ENCODE measurements around the gene ZNF565.
"Not testable (repeated sequence)": the region's sequence is repeated elsewhere in the genome, so short reads cannot be mapped to it uniquely, and the experiment has no call there.

Gene ZNF565

GRCh38 chr19:36210497-36210896, 4.0 kb downstream of the ZNF565 start:
- no peak for DNase-seq

GRCh38 chr19:36209372-36209771, 5.1 kb downstream of the ZNF565 start:
- DNase-seq = no peak

DNA sequence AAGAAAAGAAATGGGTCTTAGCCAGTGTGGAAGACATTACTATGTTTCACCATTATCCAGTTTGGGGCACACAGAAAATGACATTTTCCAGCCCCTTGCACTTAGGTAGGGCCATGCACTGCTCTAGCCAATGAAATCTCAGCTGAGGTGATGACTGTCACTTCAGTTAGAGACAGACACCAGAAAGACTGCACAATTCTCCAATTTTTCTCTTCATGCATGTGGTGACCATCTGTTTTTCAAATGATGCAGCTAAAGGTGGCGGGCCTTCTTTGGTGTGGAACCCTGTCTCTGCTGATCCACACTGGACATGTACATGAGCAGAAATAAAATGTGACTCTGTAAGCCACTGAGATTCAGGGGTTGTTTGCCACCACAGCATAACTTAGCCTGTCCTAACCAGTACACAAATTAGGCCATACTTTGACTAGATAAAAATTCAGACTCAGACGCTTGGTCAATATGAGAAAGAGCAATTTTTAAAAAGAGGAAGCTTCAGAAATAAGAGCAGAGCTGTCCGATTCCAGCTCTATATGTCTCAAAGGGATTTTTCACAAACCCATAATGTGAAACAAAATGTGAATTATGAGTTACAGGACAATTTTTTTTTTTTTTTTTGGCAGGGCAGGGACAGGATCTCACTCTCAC, 6.7 kb downstream of the ZNF565 start:
- no peak for DNase-seq

DNA sequence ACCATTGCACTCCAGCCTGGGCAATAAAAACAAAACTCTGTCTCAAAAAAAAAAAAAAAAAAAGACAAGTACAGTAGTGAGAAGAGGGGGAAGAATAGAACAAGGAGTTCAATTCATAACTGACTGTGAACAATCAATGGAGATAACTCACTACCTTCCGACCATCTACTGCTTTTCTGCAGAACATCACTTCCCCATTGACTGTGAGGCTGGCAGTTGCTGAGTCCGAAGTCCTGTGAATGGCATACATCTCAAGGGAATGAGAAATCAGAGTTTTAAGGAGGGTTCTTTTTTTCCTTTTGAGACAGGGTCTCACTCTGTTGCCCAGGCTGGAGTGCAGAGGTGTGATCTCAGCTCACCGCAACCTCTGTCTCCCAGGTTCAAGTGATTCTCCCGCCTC, 11.2 kb downstream of the ZNF565 start:
- DNase-seq = no peak

DNA sequence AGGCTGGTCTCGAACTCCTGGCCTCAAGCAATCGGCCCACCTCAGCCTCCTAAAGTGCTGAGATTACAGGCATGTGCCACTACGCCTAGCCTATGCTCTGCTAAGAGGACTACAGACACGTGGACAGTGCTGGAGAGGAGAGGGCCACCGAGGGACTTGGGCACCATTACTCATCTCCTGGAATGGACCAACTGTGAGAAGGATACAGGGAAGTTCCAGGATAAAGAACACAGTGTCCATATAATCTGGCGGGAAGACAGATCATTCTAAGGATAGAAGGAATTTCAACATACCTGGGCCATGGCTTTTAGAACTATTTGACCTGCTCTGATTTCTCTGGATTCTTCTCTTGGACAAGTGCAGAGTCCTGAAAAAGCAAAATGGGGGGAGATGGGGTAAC, 12.8 kb downstream of the ZNF565 start:
- DNase-seq = no peak

- DNase-seq = no peak
Measured at GRCh38 chr19:36198119-36198518, 16.3 kb downstream of the ZNF565 start.

- DNase-seq = no peak
Measured at GRCh38 chr19:36196249-36196648, 18.2 kb downstream of the ZNF565 start.

DNA sequence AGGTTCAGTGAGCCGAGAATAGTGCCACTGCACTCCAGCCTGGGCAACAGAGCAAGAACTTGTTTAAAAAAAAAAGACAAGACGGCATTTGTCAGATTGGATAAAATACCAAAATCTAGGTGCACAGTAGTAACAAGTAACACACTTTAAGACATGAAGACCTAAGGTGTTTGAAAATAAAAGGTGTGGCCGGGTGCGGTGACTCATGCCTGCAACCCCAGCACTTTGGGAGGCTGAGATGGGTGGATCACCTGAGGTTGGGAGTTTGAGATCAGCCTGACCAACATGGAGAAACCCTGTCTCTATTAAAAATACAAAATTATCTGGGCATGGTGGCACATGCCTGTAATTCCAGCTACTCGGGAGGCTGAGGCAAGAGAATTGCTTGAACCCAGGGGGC, 27.7 kb downstream of the ZNF565 start:
- DNase-seq = not testable (repeated sequence)

DNA sequence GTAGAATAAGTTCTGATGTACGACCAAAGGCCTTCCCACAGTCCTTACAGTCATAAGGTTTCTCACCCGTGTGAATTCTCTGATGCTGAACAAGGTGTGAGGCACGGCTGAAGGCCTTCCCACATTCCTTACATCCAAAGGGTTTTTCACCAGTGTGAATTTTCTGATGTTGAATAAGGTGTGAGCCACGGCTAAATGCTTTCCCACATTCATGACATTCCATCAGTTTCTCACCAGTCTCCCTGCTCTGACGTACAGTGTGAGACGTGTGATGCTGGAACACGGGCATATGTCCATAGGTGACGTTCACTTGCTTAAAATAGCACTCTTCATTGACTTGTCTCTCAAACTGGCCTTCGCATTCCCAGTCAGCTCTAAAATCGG, 31.2 kb downstream of the ZNF565 start:
- no peak for DNase-seq

GRCh38 chr19:36182612-36183244, 31.7 kb downstream of the ZNF565 start:
- DNase-seq = no peak

DNA sequence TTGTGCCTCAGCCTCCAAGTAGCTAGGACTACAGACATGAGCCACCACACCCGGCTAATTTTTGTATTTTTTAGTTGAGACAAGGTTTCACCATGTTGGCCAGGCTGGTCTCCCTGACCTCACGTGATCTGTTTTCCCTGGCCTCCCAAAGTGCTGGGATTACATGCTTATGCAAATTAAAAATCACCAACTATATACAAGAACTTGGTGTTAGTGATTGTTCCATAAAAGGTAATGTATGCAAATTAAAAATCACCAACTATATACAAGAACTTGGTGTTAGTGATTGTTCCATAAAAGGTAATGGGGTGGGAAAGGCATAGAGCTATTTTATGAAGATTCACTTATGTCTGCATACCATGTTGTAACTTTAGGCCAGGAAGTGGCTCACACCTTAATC, 35.4 kb downstream of the ZNF565 start:
- not testable (repeated sequence) for DNase-seq

DNA sequence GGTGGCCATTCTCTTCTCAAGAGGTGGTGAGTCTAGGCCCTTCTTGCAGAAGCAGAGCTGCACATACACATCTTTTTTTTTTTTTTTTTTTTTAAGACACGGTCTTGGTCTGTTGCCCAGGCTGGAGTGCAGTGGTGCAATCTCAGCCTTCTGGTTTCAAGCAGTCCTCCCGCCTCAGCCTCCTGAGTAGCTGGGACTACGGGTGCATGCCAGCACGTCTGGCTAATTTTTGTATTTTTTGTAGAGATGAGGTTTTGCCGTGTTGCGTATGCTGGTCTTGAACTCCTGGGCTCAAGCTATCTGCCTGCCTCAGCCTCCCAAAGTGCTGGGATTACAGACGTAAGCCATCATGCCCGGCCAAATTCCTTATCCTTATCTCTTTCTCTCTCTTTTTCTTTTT, 40.6 kb downstream of the ZNF565 start:
- not testable (repeated sequence) for DNase-seq

DNA sequence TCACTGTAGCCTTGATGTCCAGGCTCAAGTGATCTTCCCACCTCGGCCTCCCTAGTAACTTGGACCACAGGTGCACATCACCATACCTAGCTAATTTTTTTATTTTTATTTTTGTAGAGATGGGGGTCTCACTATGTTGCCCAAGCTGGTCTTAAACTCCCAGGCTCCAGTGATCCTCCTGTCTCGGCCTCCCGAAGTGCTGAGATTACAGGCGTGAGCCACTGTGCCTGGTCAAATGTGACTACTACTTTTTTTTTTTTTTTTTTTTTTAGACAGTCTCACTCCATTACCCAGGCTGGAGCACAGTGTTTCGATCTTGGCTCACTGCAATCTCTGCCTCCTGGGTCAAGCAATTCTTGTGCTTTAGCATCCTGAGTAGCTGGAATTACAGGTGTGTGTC, 41.6 kb downstream of the ZNF565 start:
- no peak for DNase-seq

DNA sequence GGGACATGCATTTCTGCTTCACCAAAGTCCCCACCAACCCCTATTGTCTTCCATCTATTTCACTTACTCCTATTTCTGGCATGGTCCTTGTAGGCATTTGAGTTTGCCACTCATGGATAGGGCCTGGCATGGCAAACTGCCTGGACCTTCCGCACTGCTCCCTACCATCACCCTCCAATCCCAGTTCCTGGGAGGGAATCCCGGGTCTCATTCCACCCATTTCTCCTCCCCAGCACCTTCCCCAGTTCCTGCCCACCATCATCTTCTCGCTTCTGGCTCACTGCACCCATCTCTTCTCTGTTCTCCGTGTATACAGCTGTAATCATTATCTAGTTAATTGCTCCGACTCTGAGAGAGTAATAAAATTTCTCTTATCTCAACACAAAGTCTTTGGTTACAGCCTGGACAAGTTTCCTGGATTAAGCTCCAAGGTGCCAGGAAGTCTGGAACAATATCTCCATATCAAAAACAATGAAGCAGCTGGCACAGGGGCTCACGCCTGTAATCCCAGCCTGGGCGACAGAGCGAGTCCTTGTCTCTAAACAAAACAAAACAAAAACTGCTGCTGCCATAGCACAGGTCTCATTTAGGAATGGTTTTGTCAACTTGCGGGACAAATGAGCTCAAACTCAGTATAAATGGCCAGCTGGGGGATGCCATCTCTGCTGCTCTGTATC, 45.2 kb downstream of the ZNF565 start:
- DNase-seq = no peak

- no peak for DNase-seq
Measured at GRCh38 chr19:36163813-36164212, 50.7 kb downstream of the ZNF565 start.

GRCh38 chr19:36160821-36161596, 53.5 kb downstream of the ZNF565 start:
- no peak for DNase-seq

DNA sequence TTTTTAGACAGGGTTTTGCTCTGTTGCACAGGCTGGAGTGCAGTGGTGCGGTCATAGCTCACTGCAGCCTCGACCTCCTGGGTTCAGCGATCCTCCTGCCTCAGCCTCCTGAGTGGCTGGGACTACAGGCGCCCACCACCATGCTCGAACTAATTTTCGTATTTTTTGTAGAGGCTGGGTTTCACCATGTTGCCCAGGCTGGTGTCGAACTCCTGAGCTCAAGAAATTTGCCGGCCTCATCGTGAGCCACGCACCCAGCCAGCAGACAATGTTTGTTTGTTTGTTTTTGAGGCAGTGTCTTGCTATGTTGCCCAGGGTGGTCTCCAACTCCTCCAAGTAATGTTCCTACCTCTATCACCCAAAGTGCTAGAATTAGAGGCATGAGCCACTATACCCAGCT, 61.3 kb downstream of the ZNF565 start:
- no peak for DNase-seq

- DNase-seq = no peak
Measured at GRCh38 chr19:36152352-36153091, 61.9 kb downstream of the ZNF565 start, which contains the start of gene COX7A1. COX7A1 (minus strand) TSS chr19:36152447; CDS start chr19:36152407, 40 bp downstream.

- DNase-seq = no peak
Measured at GRCh38 chr19:36152019-36152351, 62.5 kb downstream of the ZNF565 start.

GRCh38 chr19:36151144-36152018, 63.1 kb downstream of the ZNF565 start:
- DNase-seq = no peak

DNA sequence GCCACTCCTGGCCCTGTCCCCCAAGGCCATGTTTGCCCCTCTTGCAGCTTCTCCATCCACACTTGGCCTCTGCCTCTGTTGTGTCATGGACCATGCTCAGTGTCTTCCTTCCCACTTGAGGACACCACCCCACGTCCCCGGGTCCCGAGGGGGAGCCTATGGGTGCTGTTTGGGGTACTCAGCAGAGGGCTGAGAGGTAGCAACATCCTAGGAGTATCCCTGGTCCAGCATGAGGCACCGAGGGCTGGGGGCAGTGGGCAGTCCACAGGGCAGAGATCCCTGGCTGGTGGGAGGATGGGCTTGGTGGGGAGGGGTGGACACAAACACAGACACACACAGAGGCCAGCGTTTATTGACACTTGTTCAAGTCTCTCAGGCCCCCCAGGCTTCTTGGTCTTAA, 63.9 kb downstream of the ZNF565 start:
- DNase-seq = no peak

Data from activated T-cell treated with anti-CD3 and anti-CD28 coated beads for 4 hours (primary cell).